HG03039 (cell line): ENCODE measurements around the gene ACAA1.
A peak's percentile ranks its signal among the peaks of the same experiment; 100 is the strongest.

Experiments
- ATAC-seq: cut with Tn5 transposase; IDR thresholded peaks from one replicate; pipeline ENCODE4 v1.9.1; 2021; ENCODE audit warnings: mild to moderate bottlenecking, moderate library complexity; ENCODE audit not compliant: unreplicated experiment

Gene ACAA1

DNA sequence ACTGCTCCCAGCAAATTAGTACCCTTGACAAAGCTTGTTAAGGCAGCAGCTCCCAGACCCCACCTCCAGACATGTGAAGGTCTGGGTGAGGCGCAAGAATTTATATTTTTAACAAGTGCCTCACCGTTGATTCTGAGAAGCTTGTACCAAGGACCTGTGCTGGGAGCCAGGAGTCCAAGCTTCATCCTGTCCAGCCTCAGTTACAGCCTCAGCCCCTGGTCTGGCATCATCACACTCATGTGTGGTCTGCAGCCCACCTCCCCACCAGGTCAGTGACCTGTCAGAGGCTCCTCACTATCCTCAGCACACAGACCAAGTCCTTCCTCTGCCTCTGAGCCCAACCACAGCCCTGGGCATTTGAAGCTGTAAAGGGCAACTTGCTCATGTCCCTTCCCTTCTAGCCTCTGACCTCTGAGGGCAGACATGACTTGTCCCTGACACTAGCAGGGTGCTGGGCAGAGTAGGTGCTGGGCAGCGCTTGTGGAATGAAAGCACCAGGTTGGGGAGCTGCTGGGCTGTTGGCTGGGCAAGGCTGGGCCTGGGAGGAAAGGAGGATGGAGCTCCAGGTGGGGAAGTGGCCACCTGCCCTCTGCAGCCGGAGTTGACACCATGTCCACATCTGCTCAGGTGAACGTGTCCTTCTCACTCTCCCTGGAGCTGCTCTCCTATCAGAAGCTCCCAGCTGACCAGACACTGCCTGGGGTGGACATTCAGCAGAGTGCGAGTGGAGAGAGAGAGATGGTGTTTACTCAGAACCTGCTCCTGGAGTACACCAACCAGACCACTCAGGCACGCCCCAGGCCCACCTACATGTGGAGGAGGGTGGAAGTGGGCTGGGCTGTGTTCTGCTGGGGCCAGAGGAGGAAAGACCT, 16.9 kb downstream of the ACAA1 start:
- no peak for ATAC-seq

- ATAC-seq, result no peak
Measured at GRCh38 chr3:38119248-38119544, 17.7 kb downstream of the ACAA1 start.

GRCh38 chr3:38118421-38119247, 18.3 kb downstream of the ACAA1 start:
- no peak for ATAC-seq

DNA sequence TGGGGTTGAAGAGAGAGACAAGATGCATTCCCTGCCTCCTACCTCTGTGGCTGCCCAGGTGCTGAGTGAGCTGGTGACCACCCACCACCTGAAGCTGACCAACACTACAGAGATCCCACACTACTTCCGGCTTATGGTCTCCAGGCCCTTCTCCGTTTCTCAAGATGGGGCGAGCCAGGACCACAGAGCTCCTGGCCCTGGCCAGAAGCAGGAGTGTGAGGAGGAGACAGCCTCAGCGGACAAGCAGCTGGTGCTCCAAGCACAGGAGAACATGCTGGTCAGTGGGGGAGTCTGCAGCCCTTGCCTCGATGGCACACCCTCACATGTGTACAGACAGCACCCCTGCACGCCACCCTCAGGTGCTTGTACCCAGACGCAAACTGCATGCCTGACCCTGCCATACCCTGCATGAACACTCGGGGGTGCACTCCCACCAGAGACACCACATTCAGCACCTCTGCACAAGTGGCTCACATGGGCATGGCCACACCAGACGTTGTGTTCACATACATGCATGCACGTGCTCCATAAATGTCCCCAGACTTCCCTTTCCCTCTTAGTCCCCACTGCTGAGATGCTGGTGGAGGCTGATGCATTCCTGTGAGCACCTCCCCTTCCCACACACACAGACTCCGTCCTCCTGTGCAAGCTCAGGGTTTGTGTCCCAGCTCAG, 19.0 kb downstream of the ACAA1 start:
- peak; percentile 65 for ATAC-seq

GRCh38 chr3:38117163-38117716, 19.7 kb downstream of the ACAA1 start:
- no peak for ATAC-seq

GRCh38 chr3:38116471-38117162, 20.3 kb downstream of the ACAA1 start:
- ATAC-seq, result no peak

DNA sequence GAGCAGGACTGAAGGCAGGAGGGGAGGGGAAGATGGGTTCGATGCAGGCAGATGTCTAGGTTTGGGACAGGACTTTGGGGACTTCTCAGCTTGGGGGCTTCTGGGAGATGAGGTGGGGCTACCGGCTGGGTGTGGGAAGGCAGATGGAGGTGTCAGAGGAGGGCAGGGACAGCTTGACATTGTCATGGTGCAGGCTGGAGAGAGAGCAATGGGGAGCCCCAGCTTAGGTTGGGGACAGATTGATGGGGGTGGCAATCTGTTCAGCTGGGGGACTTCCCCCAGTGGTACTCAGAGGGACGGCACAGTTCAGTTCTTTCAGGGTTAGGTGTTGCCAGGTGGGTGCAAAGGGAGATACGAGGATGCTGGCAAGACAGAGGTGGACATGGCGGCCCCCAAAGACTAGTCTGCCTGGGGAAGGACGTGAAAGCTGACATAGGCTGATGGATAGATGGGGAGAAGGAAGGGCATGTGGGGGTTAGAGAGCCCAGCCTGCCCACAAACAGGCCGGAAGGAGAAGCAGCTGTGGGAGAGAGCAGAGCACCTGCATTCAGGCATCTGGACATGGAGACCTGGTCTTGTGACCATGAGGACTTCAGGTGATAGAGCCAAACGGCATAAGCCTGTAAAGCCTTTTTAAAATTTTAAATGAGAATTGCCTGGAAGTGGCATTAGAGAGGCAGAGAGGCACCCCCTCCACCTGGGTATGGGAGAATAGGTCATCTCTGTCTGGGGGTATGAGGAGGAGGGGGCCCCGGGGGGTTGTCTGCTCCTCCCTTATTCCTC, 21.1 kb downstream of the ACAA1 start:
- no peak for ATAC-seq

DNA sequence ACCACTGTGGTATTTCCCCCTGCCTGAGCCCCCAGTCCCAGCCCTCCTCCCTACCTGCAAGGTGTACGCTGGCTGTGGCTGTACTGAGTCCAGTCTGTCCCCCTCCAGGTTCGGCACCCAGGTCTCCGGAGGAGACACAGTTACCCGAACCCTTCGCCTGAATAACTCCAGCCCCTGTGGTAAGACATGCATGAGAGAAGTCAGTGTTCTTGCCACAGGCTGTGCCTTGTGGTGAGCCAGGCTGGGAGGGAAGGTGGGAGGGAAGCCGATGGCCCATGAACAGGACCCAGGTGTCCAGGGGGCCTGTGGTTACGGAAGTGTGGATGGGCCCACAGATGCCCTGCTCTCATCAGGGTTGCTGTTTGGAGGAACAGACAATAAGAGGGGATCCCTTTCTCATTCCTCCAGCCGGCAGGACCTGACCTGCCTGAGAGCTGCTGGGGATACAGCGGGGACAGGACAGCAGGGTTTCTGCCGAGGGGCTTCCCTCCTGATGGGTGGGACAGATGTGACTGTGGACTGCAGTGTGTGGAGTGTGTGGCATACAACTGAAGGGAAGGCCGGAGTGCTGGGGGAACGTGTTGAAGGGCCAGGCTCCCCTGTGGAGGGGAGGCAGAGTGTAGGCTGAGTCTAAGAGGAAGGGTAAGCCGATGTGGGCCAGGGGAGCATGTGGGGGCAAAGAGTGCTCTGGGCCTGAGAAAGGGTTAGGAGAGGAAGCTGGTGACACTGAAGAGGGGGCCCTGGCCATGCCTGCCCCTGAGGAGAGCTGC, 21.9 kb downstream of the ACAA1 start:
- no peak for ATAC-seq

- no peak for ATAC-seq
Measured at GRCh38 chr3:38114052-38114874, 22.7 kb downstream of the ACAA1 start.

GRCh38 chr3:38112378-38112761, 24.6 kb downstream of the ACAA1 start:
- no peak for ATAC-seq

GRCh38 chr3:38111696-38112377, 25.1 kb downstream of the ACAA1 start:
- ATAC-seq, result no peak

DNA sequence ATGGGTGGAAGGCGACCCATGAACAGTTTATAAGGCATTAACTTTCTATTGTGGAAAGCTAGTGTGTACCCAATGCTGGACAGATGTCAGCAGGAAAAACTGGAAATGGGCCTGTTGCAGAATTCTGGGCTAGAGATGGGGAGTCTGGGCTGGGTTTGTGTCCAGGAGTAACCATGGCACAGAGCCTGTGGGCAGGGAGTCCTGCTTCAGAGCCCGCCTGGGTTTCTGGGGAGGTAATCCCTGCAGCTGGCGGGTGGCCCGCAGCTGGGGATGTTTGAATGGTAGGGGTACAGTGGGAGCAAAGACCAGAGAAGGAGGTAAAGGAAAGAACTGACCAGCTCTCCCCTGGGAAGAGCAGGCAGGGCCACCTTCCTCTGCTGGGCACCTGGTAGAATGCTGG, 25.7 kb downstream of the ACAA1 start:
- no peak for ATAC-seq

GRCh38 chr3:38110314-38111050, 26.4 kb downstream of the ACAA1 start:
- no peak for ATAC-seq

- ATAC-seq, result no peak
Measured at GRCh38 chr3:38109580-38110313, 27.2 kb downstream of the ACAA1 start.

DNA sequence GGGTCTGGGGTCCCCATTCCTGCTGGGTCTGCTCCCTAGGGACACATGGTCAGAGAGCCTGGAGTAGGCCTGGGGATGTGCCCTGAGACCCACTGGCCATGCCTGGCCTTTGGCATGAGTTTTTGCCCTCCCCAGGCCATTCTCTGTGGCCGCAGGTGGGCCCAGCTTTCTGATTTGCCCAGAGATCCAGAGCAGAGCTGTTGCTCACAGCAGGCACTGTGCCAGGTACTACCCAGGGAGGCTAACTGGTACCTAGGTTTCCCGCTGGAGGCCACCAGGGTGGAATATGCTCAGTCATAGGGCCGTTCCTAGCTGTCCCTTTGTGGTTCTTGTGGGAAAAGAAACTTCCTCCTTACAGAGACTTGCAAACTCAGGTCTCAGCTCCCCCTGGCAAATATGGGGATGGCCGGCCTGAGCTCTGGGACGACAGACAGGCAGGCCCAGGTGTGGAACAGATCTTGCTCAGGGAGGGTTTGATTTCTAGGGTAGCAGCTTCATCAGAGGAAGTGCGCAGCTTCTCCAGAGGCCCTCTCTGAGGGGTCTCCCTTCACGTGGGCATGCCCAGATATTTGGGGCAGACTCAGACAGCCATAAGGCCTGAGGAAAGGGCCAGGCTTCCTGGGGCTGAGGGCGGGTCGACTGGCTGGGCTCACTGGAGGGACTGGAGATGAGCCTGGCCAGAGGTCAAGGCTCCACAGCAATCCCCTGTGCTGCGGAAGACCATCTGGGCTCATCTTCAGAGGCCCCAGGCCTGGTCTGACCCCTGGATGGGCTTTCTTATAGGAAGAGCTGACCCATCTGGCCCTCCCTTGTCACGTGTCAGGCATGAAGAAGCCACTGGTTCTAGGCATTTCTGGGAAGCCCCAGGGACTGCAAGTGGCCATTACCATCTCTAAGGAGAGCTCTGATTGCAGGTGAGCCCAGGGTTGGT, 28.0 kb downstream of the ACAA1 start:
- no peak for ATAC-seq
